H9 (cell line): Measurements from ENCODE around the gene RGS8. TPM values are rescaled to one million over a fixed set of nuclear protein-coding genes. Genes with fewer than 3 reads are reported as not detected.

Experiments
- DNase-seq: peaks from one replicate; pipeline ENCODE4 v3.0.0-alpha.2; 2017
- H2AFZ ChIP-seq: one replicate; pipeline ENCODE4 v1.6.1; 2013; ENCODE audit warnings: mild to moderate bottlenecking, low read length, control low read depth, moderate library complexity
- H2AK5ac ChIP-seq: 2 replicates; pipeline ENCODE4 v1.6.1; 2013; ENCODE audit warnings: low read length, control low read depth, mixed read lengths; ENCODE audit not compliant: insufficient read length
- H2BK120ac ChIP-seq: one replicate; pipeline ENCODE4 v1.6.1; 2013; ENCODE audit warnings: low read depth, mild to moderate bottlenecking, low read length, control low read depth, inconsistent platforms; ENCODE audit not compliant: poor library complexity, severe bottlenecking
- H2BK12ac ChIP-seq: 2 replicates; pipeline ENCODE4 v1.6.1; 2013; ENCODE audit warnings: low read length, control low read depth, mixed read lengths, low read depth; ENCODE audit not compliant: insufficient read length
- H2BK15ac ChIP-seq: 2 replicates; pipeline ENCODE4 v1.6.1; 2013; ENCODE audit warnings: low read depth, low read length, control low read depth
- H2BK20ac ChIP-seq: one replicate; pipeline ENCODE4 v1.6.1; 2013; ENCODE audit warnings: low read depth, mild to moderate bottlenecking, low read length, control low read depth, inconsistent platforms; ENCODE audit not compliant: poor library complexity, severe bottlenecking
- H2BK5ac ChIP-seq: 2 replicates; pipeline ENCODE4 v1.6.1; 2013; ENCODE audit warnings: low read length, control low read depth, mixed read lengths; ENCODE audit not compliant: insufficient read length
- H3K14ac ChIP-seq: 2 replicates; pipeline ENCODE4 v1.6.1; 2013; ENCODE audit warnings: low read length, control low read depth; ENCODE audit not compliant: insufficient read depth
- H3K18ac ChIP-seq: 2 replicates; pipeline ENCODE4 v1.6.1; 2013; ENCODE audit warnings: low read depth, mild to moderate bottlenecking, mixed read lengths, low read length, control low read depth; ENCODE audit not compliant: insufficient read length
- H3K23ac ChIP-seq: 2 replicates; pipeline ENCODE4 v1.6.1; 2013; ENCODE audit warnings: low read length, control low read depth, mixed read lengths, low read depth; ENCODE audit not compliant: insufficient read length
- H3K23me2 ChIP-seq: 2 replicates; pipeline ENCODE4 v1.6.1; 2013; ENCODE audit warnings: low read depth, mild to moderate bottlenecking, mixed read lengths, low read length, control low read depth; ENCODE audit not compliant: insufficient read length, poor library complexity, severe bottlenecking
- H3K27ac ChIP-seq: 2 replicates; pipeline ENCODE4 v1.5.1; 2013; ENCODE audit warnings: low read length, control low read depth, mixed read lengths, low read depth; ENCODE audit not compliant: insufficient read length
- H3K27me3 ChIP-seq: 2 replicates; pipeline ENCODE4 v1.6.1; 2013; ENCODE audit warnings: low read length, control low read depth, inconsistent platforms; ENCODE audit not compliant: insufficient read depth
- H3K4ac ChIP-seq: 2 replicates; pipeline ENCODE4 v1.6.1; 2013; ENCODE audit warnings: low read depth, mild to moderate bottlenecking, control low read depth, inconsistent platforms, low read length, moderate library complexity
- H3K4me1 ChIP-seq: 2 replicates; pipeline ENCODE4 v1.6.1; 2013; ENCODE audit warnings: low read length, control low read depth, inconsistent platforms; ENCODE audit not compliant: insufficient read depth
- H3K4me2 ChIP-seq: 2 replicates; pipeline ENCODE4 v1.6.1; 2013; ENCODE audit warnings: low read length, control low read depth, mixed read lengths; ENCODE audit not compliant: insufficient read length, insufficient read depth
- H3K56ac ChIP-seq: 2 replicates; pipeline ENCODE4 v1.6.1; 2013; ENCODE audit warnings: low read depth, mild to moderate bottlenecking, mixed read lengths, low read length, control low read depth; ENCODE audit not compliant: insufficient read length
- H3K79me1 ChIP-seq: 2 replicates; pipeline ENCODE4 v1.6.1; 2013; ENCODE audit warnings: low read depth, mild to moderate bottlenecking, moderate library complexity, low read length, control low read depth, inconsistent platforms; ENCODE audit not compliant: insufficient read depth, poor library complexity, severe bottlenecking
- H3K79me2 ChIP-seq: 2 replicates; pipeline ENCODE4 v1.6.1; 2013; ENCODE audit warnings: low read length, control low read depth, inconsistent platforms; ENCODE audit not compliant: insufficient read depth
- H3K9ac ChIP-seq: 2 replicates; pipeline ENCODE4 v1.6.1; 2013; ENCODE audit warnings: low read length, control low read depth, mixed read lengths; ENCODE audit not compliant: insufficient read length; ENCODE audit errors: extremely low read depth
- H3K9me3 ChIP-seq: one replicate; pipeline ENCODE4 v1.6.1; 2013; ENCODE audit warnings: low read depth, low read length, inconsistent platforms; ENCODE audit not compliant: control insufficient read depth
- H3T11ph ChIP-seq: one replicate; pipeline ENCODE4 v1.6.1; 2013; ENCODE audit warnings: mild to moderate bottlenecking, low read length, control low read depth, inconsistent platforms
- H4K20me1 ChIP-seq: one replicate; pipeline ENCODE4 v1.6.1; 2013; ENCODE audit not compliant: control insufficient read depth, insufficient read length, insufficient read depth
- H4K5ac ChIP-seq: 2 replicates; pipeline ENCODE4 v1.6.1; 2013; ENCODE audit warnings: low read depth, mild to moderate bottlenecking, mixed read lengths, low read length, control low read depth; ENCODE audit not compliant: insufficient read length
- H4K8ac ChIP-seq: replicated peaks from 2 replicates; pipeline ENCODE4 v1.6.1; 2013; ENCODE audit warnings: low read length, control low read depth, mixed read lengths, low read depth; ENCODE audit not compliant: insufficient read length
- H4K91ac ChIP-seq: 2 replicates; pipeline ENCODE4 v1.6.1; 2013; ENCODE audit warnings: low read depth, mild to moderate bottlenecking, moderate library complexity, mixed read lengths, low read length, control low read depth; ENCODE audit not compliant: insufficient read length
- H3K27ac Mint-ChIP-seq, 3 experiments: 2 replicates in 2 of 3; 3 replicates in 1 of 3; pipeline ENCODE4 v1.8.0; 2020 to 2021; ENCODE audit warnings: mixed read lengths in 3 of 3, mild to moderate bottlenecking in 1 of 3, moderate library complexity in 1 of 3
- H3K27me3 Mint-ChIP-seq: 2 replicates; pipeline ENCODE4 v1.8.0; 2021; ENCODE audit warnings: low read depth, mild to moderate bottlenecking, moderate library complexity, mixed read lengths
- H3K36me3 Mint-ChIP-seq, 3 experiments: 2 replicates in 2 of 3; 3 replicates in 1 of 3; pipeline ENCODE4 v1.8.0; 2020 to 2021; ENCODE audit warnings: low read depth in 3 of 3, mixed read lengths in 3 of 3; ENCODE audit not compliant: insufficient read depth in 1 of 3
- H3K4me1 Mint-ChIP-seq, 2 experiments: 2 replicates each; pipeline ENCODE4 v1.8.0; 2020; ENCODE audit warnings: mixed read lengths in 2 of 2
- H3K4me3 Mint-ChIP-seq, 2 experiments: 2 replicates in 1 of 2; 3 replicates in 1 of 2; pipeline ENCODE4 v1.8.0; 2020 to 2021; ENCODE audit warnings: mild to moderate bottlenecking in 2 of 2, mixed read lengths in 2 of 2, moderate library complexity in 1 of 2
- H3K9me3 Mint-ChIP-seq, 2 experiments: 2 replicates in 1 of 2; 3 replicates in 1 of 2; pipeline ENCODE4 v1.8.0; 2020; ENCODE audit warnings: mild to moderate bottlenecking in 2 of 2, mixed read lengths in 2 of 2, moderate library complexity in 1 of 2
- CTCF ChIP-seq: fragments of 200-600 bp; sonication (generic); conservative IDR thresholded peaks from 3 replicates; pipeline ENCODE4 v1.8.0; 2021; ENCODE audit warnings: antibody characterized with exemption, mild to moderate bottlenecking
- WGBS: extraction: QIAGEN DNeasy Blood & Tissue Kit; methylation state at CpG from one replicate; pipeline ENCODE4 v1.1.7; 2013; ENCODE audit warnings: missing lambda C conversion rate, low lambda C conversion rate, mixed read lengths; ENCODE audit not compliant: insufficient read length; ENCODE audit errors: extremely low coverage; 5-methylcytosine and 5-hydroxymethylcytosine counted together
- total RNA-seq: library from RNA; stranded (reverse); gene quantifications from 2 replicates; pipeline ENCODE4 v1.2.1, GENCODE V29; 2021

RGS8 gene
- total RNA-seq, 1 experiment from 2014 or later, result not detected

- Histone ChIP-seq H3K79me1 (no peaks in the 10 kb centered on the region), H3K79me2 (no peaks in the 10 kb centered on the region), H3K14ac (no peak overlapping the region), H2BK5ac (no peak overlapping the region), H3K27me3 (no peaks in the 10 kb centered on the region), H2BK20ac (no peak overlapping the region), H3T11ph (no peak overlapping the region), H2AK5ac (no peak overlapping the region), H2BK12ac (no peak overlapping the region), H2BK15ac (no peak overlapping the region), H3K4me2 (no peak overlapping the region), H3K18ac (no peak overlapping the region), H4K20me1 (no peaks in the 10 kb centered on the region), H3K27ac (no peak overlapping the region), H2AFZ (no peak overlapping the region), H3K56ac (no peak overlapping the region), H3K23me2 (no peaks in the 10 kb centered on the region), H3K9me3 (no peaks in the 10 kb centered on the region), H4K5ac (no peak overlapping the region), H3K4ac (no peak overlapping the region), H2BK120ac (no peak overlapping the region), H4K8ac (no peak overlapping the region), H3K4me1 (no peaks in the 10 kb centered on the region), H4K91ac (no peak overlapping the region), H3K23ac (no peak overlapping the region), H3K9ac (no peak overlapping the region)
- Mint-ChIP-seq H3K27me3 (peaks cover 2% of the 10 kb centered on the region), H3K27ac (no peak overlapping the region), H3K4me3 (no peak overlapping the region), H3K4me1 (no peaks in the 10 kb centered on the region; a peak in 1 of 4 replicates), H3K36me3 (no peaks in the 10 kb centered on the region), H3K9me3 (no peaks in the 10 kb centered on the region)
- no peak for DNase-seq
- no peak for TF ChIP-seq CTCF
- WGBS, result no CpG with 5 or more reads among the region's 7 CpGs
Observed at GRCh38 chr1:182649041-182649440, 35.3 kb downstream of the RGS8 start.
